ENCODE measurements around the gene ATP6V0E1. TPM values are rescaled to one million over a fixed set of nuclear protein-coding genes. Genes with fewer than 3 reads are reported as not detected.

ATP6V0E1 gene
- total and polyA plus RNA-seq, 2 of the 4 experiments (the other 2 are of a cell fraction): 258 to 277 TPM

DNA sequence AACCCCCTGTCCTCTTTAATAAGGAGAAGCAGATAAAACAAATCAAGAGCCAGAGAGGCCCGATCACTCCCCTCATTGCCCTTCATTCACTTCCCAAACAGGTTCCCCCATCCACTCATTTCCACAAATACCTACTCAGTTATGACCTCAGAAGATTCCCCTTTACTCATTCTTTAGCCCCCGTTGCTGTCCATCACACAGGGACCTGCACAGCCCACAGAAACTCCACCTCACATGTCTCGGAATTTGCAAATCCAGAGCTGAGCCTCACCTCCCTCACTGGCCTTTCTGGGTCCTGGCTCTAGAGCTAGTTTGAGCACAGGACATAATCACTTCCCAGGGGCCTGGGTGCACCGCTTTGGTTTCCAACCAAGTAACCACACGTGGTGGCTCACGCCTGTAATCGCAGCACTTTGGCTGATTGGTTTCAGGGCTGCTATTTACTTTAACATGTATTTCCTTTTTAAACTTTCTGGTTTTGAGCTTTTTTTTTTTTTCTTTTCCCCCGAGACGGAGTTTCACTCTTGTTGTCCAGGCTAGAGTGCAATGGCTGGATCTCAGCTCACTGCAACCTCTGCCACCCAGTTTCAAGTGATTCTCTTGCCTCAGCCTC, 17.8 kb downstream of the ATP6V0E1 start:
- Histone ChIP-seq H2BK5ac (ENCODE audit: low read depth, low read length, poor library complexity, severe bottlenecking) (no peak overlapping the region), H3K4ac (ENCODE audit: low read depth, low read length) (no peak overlapping the region), H2BK120ac (ENCODE audit: low read depth, low read length) (no peak overlapping the region), H3K4me2 (ENCODE audit: low read depth, low read length) (no peak overlapping the region), H3K27me3 (ENCODE audit: control insufficient read depth, insufficient read depth, low read length) (no peaks in the 10 kb centered on the region), H3K9me1 (ENCODE audit: insufficient read depth, low read length) (peaks cover 12% of the 10 kb centered on the region; the same call in 1 of the 2 replicates), H2AFZ (replicated peaks; ENCODE audit: low read length, poor library complexity) (no peak overlapping the region), H2BK15ac (ENCODE audit: low read depth, low read length) (no peak overlapping the region), H4K20me1 (ENCODE audit: insufficient read depth, low read length) (peaks cover 45% of the 10 kb centered on the region), H3K27ac (ENCODE audit: insufficient read depth, low read length) (no peak overlapping the region), H3K56ac (ENCODE audit: extremely low read depth, insufficient read depth, low read length) (no peak overlapping the region), H3K23ac (ENCODE audit: low read depth, low read length) (no peak overlapping the region), H4K91ac (ENCODE audit: insufficient read depth, low read depth, low read length) (no peak overlapping the region), H3K4me3 (ENCODE audit: insufficient read depth, low read depth, low read length) (no peak overlapping the region), H4K8ac (ENCODE audit: low read depth in 2 of 2, low read length in 2 of 2) (no peak overlapping the region), H3K14ac (replicated peaks; ENCODE audit: low read depth, low read length) (no peak overlapping the region), H3K18ac (ENCODE audit: low read depth, low read length) (no peak overlapping the region), H3K79me1 (ENCODE audit: low read depth in 1 of 2, low read length in 2 of 2) (peaks cover 29 to 61% of the 10 kb centered on the region in 2 experiments), H2AK9ac (replicated peaks; ENCODE audit: low read depth, low read length, poor library complexity) (no peak overlapping the region), H2AK5ac (ENCODE audit: low read depth, low read length) (no peak overlapping the region), H3K4me1 (ENCODE audit: control insufficient read depth, insufficient read depth, low read length) (peaks cover 3% of the 10 kb centered on the region; the same call in 1 of the 2 replicates), H4K5ac (ENCODE audit: low read depth, low read length) (no peak overlapping the region), H3K9me3 (ENCODE audit: control insufficient read depth, insufficient read depth, low read length) (no peaks in the 10 kb centered on the region), H3K36me3 (ENCODE audit: control insufficient read depth, insufficient read depth, low read length) (peaks cover 6% of the 10 kb centered on the region), H3K9ac (ENCODE audit: low read depth, low read length) (no peak overlapping the region), H2BK20ac (ENCODE audit: low read depth, low read length) (no peak overlapping the region)
- POLR2A ChIA-PET (ENCODE audit: unreplicated experiment): no interaction called here
- intact Hi-C loops (cut with micrococcal nuclease) (no loop called here), dilution Hi-C loops (cut with HindIII; ENCODE audit: low sequenced_read_pairs, unreplicated experiment) (no loop called here), in situ Hi-C loops (cut with MboI; ENCODE audit: low sequenced_read_pairs) (no loop called here)
- no peak for ATAC-seq (ENCODE audit: low read depth)
- BruUV-seq (replicated peaks): no TSS peak
- TF ChIP-seq FOS (IDR thresholded peaks at IDR 0.05; ENCODE audit: low read depth, low read length): no peak
- no peak for TF ChIP-seq NFE2L2 (IDR thresholded peaks at IDR 0.05; ENCODE audit: low read depth, low read length)
- TF ChIP-seq RCOR1 (IDR thresholded peaks at IDR 0.05; ENCODE audit: insufficient replicate concordance, low read length): no peak
- TF ChIP-seq POLR2A (IDR thresholded peaks at IDR 0.05; ENCODE audit: low read depth, low read length): no peak
- no peak for TF ChIP-seq CEBPB (IDR thresholded peaks at IDR 0.05; ENCODE audit: low read depth, low read length)
- TF ChIP-seq, protein P1, sequence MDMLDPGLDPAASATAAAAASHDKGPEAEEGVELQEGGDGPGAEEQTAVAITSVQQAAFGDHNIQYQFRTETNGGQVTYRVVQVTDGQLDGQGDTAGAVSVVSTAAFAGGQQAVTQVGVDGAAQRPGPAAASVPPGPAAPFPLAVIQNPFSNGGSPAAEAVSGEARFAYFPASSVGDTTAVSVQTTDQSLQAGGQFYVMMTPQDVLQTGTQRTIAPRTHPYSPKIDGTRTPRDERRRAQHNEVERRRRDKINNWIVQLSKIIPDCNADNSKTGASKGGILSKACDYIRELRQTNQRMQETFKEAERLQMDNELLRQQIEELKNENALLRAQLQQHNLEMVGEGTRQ (IDR thresholded peaks at IDR 0.05; ENCODE audit: low read depth, low read length): no peak
- TF ChIP-seq SMC3 (IDR thresholded peaks at IDR 0.05; ENCODE audit: low read depth, low read length): no peak
- TF ChIP-seq, protein P2, sequence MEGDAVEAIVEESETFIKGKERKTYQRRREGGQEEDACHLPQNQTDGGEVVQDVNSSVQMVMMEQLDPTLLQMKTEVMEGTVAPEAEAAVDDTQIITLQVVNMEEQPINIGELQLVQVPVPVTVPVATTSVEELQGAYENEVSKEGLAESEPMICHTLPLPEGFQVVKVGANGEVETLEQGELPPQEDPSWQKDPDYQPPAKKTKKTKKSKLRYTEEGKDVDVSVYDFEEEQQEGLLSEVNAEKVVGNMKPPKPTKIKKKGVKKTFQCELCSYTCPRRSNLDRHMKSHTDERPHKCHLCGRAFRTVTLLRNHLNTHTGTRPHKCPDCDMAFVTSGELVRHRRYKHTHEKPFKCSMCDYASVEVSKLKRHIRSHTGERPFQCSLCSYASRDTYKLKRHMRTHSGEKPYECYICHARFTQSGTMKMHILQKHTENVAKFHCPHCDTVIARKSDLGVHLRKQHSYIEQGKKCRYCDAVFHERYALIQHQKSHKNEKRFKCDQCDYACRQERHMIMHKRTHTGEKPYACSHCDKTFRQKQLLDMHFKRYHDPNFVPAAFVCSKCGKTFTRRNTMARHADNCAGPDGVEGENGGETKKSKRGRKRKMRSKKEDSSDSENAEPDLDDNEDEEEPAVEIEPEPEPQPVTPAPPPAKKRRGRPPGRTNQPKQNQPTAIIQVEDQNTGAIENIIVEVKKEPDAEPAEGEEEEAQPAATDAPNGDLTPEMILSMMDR (conservative IDR thresholded peaks at IDR 0.05; ENCODE audit: low read depth, low read length): no peak
- TF ChIP-seq RFX5 (IDR thresholded peaks at IDR 0.05; ENCODE audit: low read depth, low read length): no peak
- 83% methylated on average over 3 of the region's 9 CpGs; no CpG with 5 or more reads in 1 of the 2 experiments for WGBS, 2 experiments (ENCODE audit: extremely low coverage in 2 of 2, insufficient read length in 1 of 2)
- no peak for DNase-seq
- CTCF ChIA-PET: interaction anchor here (0.9 kb wide), 1 partner anchor 57 kb away, joined by 4 read pairs; no protein-coding TSS in a partner anchor
